ENCODE measurements around the gene TSR3. TPM values are rescaled to one million over a fixed set of nuclear protein-coding genes. Genes with fewer than 3 reads are reported as not detected.

The TSR3 gene
- total RNA-seq, 1 experiment from 2014 or later, result 58.8 TPM

- peak overlapping the region; percentile 71 for H3K9ac ChIP-seq (ENCODE audit: extremely low read depth, insufficient read length, low read length)
- H2BK12ac ChIP-seq (ENCODE audit: insufficient read length, low read depth, low read length), result no peak overlapping the region
- H4K91ac ChIP-seq (ENCODE audit: insufficient read length, low read depth, low read length), result no peak overlapping the region
- H3T11ph ChIP-seq (ENCODE audit: low read length), result no peak overlapping the region
- H3K56ac ChIP-seq (ENCODE audit: insufficient read length, low read depth, low read length), result no peak overlapping the region
- H3K14ac ChIP-seq (ENCODE audit: insufficient read depth, low read length), result peak overlapping the region; percentile 57; the same call in 1 of the 2 replicates
- H3K18ac ChIP-seq (ENCODE audit: insufficient read length, low read depth, low read length), result no peak overlapping the region
- H4K5ac ChIP-seq (ENCODE audit: insufficient read length, low read depth, low read length), result no peak overlapping the region
- H2BK5ac ChIP-seq (ENCODE audit: insufficient read length, low read length), result no peak overlapping the region
- peaks cover 13% of the 10 kb centered on the region for H3K23me2 ChIP-seq (ENCODE audit: insufficient read length, low read depth, low read length, poor library complexity, severe bottlenecking)
- peak overlapping the region; percentile 95 to 99 for H3K4me3 Mint-ChIP-seq
- H3K4me1 Mint-ChIP-seq, result peaks cover 13 to 25% of the 10 kb centered on the region in 2 experiments
- H3K4me2 ChIP-seq (ENCODE audit: insufficient read depth, insufficient read length, low read length), result peak overlapping the region; percentile 98
- H3K23ac ChIP-seq (ENCODE audit: insufficient read length, low read depth, low read length), result no peak overlapping the region
- no peak overlapping the region for H2BK20ac ChIP-seq (ENCODE audit: low read depth, low read length, poor library complexity, severe bottlenecking)
- no peak overlapping the region for H2AK5ac ChIP-seq (ENCODE audit: insufficient read length, low read length)
- DNase-seq, result no peak
- H3K27me3 Mint-ChIP-seq (ENCODE audit: low read depth), result no peaks in the 10 kb centered on the region
- peaks cover 19 to 34% (median 28%) of the 10 kb centered on the region in 3 experiments for H3K36me3 Mint-ChIP-seq (ENCODE audit: insufficient read depth in 1 of 3, low read depth in 3 of 3)
- WGBS (ENCODE audit: extremely low coverage, insufficient read length, low lambda C conversion rate), result no CpG with 5 or more reads among the region's 77 CpGs
- peaks cover 9% of the 10 kb centered on the region for H3K79me1 ChIP-seq (ENCODE audit: insufficient read depth, low read depth, low read length, poor library complexity, severe bottlenecking)
- H3K27ac ChIP-seq (ENCODE audit: insufficient read length, low read depth, low read length), result no peak overlapping the region
- no peak overlapping the region for H2BK15ac ChIP-seq (ENCODE audit: low read depth, low read length)
- peaks cover 5% of the 10 kb centered on the region for H4K20me1 ChIP-seq (ENCODE audit: control insufficient read depth, insufficient read depth, insufficient read length)
- no peaks in the 10 kb centered on the region for H3K9me3 ChIP-seq (ENCODE audit: control insufficient read depth, low read depth, low read length)
- H2AFZ ChIP-seq (ENCODE audit: low read length), result no peak overlapping the region
- H3K27ac Mint-ChIP-seq, result peak overlapping the region; percentile 90 to 97 (median 97)
- TF ChIP-seq CTCF (conservative IDR thresholded peaks at IDR 0.05), result no peak
- H3K9me3 Mint-ChIP-seq, result peaks cover 4 to 6% of the 10 kb centered on the region in 2 experiments
- H4K8ac ChIP-seq (replicated peaks; ENCODE audit: insufficient read length, low read depth, low read length), result no peak overlapping the region
- H3K4me1 ChIP-seq (ENCODE audit: insufficient read depth, low read length), result no peaks in the 10 kb centered on the region; the same call in 1 of the 2 replicates
- H3K27me3 ChIP-seq (ENCODE audit: insufficient read depth, low read length), result no peaks in the 10 kb centered on the region
- H2BK120ac ChIP-seq (ENCODE audit: low read depth, low read length, poor library complexity, severe bottlenecking), result no peak overlapping the region
- peaks cover 47% of the 10 kb centered on the region for H3K79me2 ChIP-seq (ENCODE audit: insufficient read depth, low read length)
- no peak overlapping the region for H3K4ac ChIP-seq (ENCODE audit: low read depth, low read length)
These were observed 41.5 kb downstream of the TSR3 start for GRCh38 chr16:1309888-1310831.
